ENCODE data around the gene RFX4.
"Not testable (repeated sequence)": the region's sequence is repeated elsewhere in the genome, so short reads cannot be mapped to it uniquely, and the experiment has no call there.

Gene RFX4

DNA sequence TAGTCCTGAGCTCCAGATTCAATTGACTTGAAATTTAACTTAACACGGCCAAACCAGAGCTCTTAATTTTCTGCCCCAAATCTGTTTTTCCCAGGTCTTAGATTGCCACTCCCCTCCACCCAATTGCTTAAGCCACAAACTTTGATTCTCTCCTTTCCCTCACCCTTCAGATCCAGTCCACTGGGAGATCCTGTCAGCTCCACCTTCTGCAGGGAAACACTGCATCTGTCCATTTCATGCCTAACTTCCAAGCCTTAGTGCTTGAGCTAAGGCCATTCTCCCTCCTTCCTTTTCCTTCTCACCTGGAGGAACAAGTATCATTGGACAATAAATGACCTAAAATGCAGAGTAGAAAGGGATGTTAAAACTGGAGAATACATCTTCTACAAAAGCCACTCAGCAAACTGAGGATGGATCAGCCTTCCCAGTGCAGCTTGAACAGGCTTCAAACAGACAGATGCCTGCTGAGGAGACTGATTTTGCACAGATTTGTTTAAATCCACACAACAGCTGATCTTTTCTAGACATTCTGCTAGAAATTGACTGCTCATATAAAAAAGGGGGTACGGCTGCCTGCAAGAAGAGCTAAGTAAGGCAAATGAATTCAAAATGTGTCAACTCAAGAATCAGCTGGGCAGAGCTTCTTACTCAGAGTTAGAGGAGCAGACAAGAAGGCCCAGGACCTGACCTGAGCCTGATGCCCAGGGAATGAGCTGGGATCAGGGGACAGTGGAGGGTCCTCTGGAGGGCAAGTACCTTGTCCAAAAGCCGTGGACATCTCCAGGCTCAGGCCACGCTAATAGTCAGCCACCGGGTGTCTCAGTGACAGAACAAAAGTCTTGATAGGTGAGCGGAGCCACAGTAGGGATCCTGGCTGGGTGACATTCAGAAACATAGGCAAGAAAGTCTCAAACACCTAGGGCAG, 110.4 kb downstream of the RFX4 start:
- no peak for DNase-seq

- DNase-seq, result no peak
These were observed 113.3 kb downstream of the RFX4 start for GRCh38 chr12:106696071-106696470.

GRCh38 chr12:106696681-106697417, 114.0 kb downstream of the RFX4 start:
- no peak for DNase-seq

- no peak for DNase-seq
These were observed 121.3 kb downstream of the RFX4 start for GRCh38 chr12:106704081-106704480.

DNA sequence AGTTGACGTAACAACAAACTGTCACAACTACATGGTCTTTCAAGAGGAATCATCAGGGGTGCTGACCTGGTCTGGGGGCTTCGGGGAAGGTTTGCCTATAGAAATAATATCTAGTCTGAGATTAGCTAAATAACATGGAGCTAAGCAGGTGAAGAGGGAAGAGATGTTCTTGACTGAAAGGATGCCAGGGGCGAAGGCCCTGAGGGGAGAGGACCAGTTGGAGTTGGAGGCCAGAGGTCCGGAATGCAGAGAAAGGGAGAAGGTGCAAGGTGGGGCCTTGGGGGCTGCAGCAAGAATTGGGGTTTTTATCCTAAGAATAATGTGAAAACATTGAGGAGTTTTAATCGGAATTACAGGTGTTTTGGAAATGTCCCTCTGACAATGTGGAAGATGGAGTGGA, 123.2 kb downstream of the RFX4 start:
- no peak for DNase-seq

DNA sequence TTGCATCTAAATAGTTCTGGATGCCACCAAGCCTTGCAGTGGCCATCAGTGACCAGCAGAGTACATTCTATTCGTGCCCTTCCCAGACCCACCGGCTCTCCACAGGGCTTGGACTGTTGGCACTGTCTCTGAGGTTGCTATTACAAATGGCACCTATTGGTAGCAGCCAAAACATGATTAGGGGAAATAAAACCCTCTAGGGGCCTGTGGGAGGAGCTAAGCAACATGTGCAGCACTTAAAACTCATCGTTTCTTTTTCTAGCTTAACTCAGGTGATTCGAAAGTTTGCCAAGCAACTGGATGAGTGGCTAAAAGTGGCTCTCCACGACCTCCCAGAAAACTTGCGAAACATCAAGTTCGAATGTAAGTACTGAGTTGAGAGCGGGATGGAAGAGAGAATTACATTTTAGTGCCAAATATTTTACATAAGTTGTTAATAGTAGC, 126.3 kb downstream of the RFX4 start:
- no peak for DNase-seq

- DNase-seq, result no peak
These were observed 127.5 kb downstream of the RFX4 start for GRCh38 chr12:106710143-106710893.

DNA sequence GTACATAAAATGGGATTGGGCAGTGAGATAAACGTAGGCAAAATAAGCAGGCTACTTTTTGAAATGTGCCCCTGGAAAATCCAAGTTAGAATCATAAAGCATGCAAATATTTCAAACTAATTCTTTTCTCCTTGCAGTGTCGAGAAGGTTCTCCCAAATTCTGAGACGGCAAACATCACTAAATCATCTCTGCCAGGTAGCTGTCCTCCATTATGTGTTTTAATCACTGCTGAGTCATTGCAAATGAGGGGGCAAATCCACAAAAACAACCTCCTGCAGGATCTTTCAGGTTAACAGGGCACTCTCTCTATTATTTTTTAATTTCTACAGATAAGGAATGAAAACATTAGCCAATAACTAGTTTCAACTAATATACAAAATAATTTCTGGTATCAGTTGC, 128.5 kb downstream of the RFX4 start:
- DNase-seq, result no peak

DNA sequence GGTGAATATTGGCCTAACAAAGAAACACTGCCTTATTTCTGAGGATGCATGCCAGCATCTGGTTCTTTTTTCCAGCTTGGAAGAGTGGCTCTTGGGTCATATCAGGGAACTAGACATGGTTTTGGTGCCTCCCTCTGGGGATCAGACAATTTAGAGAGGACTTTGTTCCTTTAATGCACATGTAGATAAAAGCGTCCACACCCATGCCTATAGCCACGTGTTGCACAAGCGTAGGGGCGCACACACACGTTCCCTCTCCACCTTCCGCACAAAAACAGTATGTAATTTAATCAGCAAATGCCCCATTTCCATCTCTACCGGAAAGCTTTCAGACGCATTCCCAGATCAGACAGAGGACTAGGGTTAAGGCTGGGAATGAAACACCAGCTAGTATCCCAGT, 130.0 kb downstream of the RFX4 start:
- no peak for DNase-seq

DNA sequence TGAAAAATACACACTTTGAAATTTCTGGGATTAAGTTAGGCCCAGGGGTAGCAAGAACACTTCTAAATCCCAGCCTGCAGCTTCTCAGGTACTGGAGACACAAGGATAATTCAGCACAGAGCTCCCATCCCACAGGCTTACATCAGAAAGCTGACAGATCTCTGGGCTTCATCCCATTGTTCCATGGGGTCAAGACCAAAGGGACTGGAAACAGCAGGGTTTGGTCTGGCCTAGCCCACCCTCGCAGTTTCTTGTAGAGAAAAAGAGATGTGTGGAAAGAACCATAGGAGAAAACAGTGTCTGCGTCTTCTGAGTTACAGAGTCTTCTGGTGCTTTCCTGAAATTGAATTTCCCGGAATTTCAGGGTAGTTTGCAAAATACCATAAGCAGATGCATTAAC, 132.1 kb downstream of the RFX4 start:
- DNase-seq, result no peak

GRCh38 chr12:106715582-106715981, 132.8 kb downstream of the RFX4 start:
- DNase-seq, result no peak

GRCh38 chr12:106717673-106718072, 134.9 kb downstream of the RFX4 start:
- no peak for DNase-seq

GRCh38 chr12:106719879-106720278, 137.1 kb downstream of the RFX4 start:
- no peak for DNase-seq

DNA sequence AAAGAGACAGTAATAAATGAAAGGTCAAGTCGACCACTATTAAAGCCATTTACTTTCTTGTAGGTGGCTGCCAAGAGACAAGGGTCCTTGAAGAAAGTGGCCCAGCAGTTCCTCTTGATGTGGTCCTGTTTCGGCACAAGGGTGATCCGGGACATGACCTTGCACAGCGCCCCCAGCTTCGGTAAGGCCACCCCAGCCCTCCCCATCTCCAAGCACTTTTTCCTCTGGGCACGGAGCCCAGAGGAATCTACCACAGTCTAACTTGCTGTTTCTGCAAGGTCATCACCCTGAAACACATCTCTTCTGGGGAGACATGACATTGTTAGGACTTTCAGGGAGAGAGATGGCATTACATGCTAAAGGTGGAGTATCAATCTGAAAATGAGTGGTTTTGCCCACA, 137.9 kb downstream of the RFX4 start:
- DNase-seq, result no peak

DNA sequence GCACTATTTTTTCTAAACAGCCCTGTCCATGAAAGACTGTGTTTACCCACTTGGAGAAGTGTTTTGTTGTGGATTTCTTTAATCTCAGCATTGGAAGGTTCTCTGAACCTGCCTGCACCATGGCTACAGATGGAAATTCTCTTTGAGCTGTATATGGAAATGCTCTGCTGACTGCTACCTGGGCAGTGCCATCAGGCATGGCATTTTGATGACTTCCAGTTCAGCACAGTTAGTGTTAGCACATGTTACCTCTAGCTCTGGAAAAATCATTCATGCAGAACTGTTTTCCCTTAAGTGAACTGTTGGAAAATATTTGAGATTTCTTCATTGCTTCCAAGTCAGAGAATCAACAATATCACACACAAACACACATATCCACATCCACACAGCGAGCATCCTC, 139.1 kb downstream of the RFX4 start:
- DNase-seq, result no peak

GRCh38 chr12:106722837-106723236, 140.0 kb downstream of the RFX4 start:
- DNase-seq, result no peak

DNA sequence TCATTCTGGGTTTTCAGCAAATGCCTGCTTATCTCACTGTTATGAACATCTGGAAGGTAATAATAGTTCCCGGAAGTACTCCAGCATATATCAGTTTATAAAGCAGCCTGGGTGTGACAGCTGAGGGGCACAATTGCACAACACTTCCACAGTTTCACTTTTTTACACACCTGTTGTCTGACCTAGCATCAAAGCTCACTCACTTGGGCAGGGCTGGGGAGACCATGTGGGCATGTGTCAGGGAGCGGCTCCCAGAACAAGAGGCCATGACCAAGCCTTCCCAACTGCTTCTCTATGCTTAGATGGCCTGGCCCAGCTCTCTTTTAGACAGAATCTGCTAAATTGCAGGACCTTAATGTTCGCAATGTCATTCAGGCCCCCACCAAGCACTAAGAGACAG, 140.6 kb downstream of the RFX4 start:
- DNase-seq, result no peak

GRCh38 chr12:106724116-106724515, 141.3 kb downstream of the RFX4 start:
- no peak for DNase-seq

DNA sequence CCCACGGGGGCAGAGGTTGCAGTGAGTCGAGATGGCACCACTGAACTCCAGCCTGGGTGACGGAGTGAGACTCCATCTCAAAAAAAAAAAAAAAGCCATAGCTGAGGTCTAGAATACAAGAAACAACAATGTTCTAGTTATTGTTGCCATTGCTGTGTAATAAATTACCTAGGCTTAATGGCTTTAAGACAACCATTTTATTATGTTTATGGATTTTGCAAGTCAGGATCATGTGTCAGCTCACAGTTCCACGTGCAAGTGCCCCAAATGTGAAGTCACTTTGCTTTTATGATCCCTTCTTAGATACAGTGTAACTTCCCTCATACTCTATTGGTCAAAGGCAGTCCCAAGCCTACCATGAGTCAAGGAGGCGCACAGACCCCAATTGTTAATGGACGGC, 142.1 kb downstream of the RFX4 start:
- DNase-seq, result no peak

DNA sequence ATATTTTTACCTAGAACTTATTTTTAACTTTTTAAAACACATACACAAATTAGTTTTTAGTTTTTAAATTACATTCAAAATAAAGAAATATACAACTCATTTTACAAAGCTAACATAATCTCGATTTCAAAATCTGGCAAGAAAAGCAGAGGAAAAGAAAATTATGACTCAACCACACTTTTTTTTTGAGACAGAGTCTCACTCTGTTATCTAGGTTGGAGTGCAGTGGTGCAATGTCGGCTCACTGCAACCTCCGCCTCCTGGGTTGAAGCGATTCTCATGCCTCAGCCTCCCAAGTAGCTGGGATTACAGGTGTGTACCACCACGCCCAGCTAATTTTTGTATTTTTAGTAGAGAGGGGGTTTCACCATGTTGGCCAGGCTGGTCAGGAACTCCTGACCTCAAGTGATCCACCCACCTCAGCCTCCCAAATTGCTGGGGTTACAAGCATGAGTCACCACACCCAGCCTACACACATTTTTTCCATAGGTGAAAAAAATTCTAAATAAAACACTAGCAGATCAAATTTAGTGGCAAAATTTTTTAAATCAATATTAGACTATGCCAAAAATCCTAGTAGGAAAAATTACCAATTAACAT, 143.9 kb downstream of the RFX4 start:
- not testable (repeated sequence) for DNase-seq

DNA sequence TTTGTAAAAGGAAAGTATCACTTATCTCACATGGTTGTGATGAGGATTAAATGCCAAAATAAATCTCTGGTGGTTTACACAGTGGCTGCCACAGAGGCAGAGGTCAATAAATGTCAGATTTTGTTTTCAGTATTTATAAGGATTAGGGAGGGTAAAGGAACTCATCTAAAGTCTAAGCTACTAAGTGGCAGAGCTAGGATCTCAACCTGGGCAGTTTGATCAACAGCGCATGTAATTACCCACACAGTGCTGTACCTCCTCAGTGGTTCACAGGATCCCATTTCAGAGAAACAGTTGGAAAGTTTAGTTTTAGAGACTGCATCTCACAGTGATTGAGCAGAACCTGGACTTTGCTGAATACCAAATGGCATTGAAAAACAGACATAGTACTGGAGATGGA, 146.8 kb downstream of the RFX4 start:
- no peak for DNase-seq

GRCh38 chr12:106732890-106733289, 150.1 kb downstream of the RFX4 start:
- DNase-seq, result no peak

DNA sequence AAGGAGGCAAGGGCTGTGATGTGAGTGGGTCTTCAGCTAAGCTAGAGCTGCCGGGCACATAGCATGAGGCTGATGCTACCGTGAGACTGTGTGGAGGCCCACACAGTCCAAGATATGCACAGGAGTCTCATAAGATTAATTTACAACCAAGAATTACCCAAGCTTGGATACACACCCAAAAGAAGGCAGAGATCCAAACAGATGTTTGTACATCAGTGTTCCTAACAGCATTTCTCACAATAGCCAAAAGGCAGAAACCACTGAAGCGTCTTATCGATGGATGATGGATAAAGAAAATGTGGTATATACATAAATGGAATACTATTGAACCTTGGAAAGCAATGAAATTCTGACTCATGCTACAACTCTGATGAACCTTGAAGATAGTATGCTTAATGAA, 150.9 kb downstream of the RFX4 start:
- DNase-seq, result no peak
